Activated T-cell treated with anti-CD3 and anti-CD28 coated beads, Interleukin-2, amount 50 U/mL, for 24 hours (primary cell): ENCODE data around the gene KRTAP2-1.
"Not testable (repeated sequence)": the region's sequence is repeated elsewhere in the genome, so short reads cannot be mapped to it uniquely, and the experiment has no call there.

Experiments
- DNase-seq: peaks from one replicate; pipeline ENCODE4 v3.0.0-alpha.2; 2020
- H3K27ac Mint-ChIP-seq: 2 replicates; pipeline ENCODE4 v1.8.0; 2020; ENCODE audit warnings: mild to moderate bottlenecking, mixed read lengths
- H3K27me3 Mint-ChIP-seq: 2 replicates; pipeline ENCODE4 v1.8.0; 2020; ENCODE audit warnings: mixed read lengths
- H3K36me3 Mint-ChIP-seq: 2 replicates; pipeline ENCODE4 v1.8.0; 2020; ENCODE audit warnings: low read depth, mixed read lengths
- H3K4me1 Mint-ChIP-seq: 2 replicates; pipeline ENCODE4 v1.8.0; 2020; ENCODE audit warnings: low read depth, mixed read lengths
- H3K4me3 Mint-ChIP-seq: 2 replicates; pipeline ENCODE4 v1.8.0; 2020; ENCODE audit warnings: mild to moderate bottlenecking, moderate library complexity, mixed read lengths
- H3K9me3 Mint-ChIP-seq: 2 replicates; pipeline ENCODE4 v1.8.0; 2020; ENCODE audit warnings: mixed read lengths

The KRTAP2-1 gene

GRCh38 chr17:41009936-41010335 is 37.2 kb downstream of the KRTAP2-1 start:
- Mint-ChIP-seq H3K36me3 (no peaks in the 10 kb centered on the region), H3K4me1 (no peaks in the 10 kb centered on the region), H3K27ac (no peak overlapping the region), H3K4me3 (no peak overlapping the region), H3K27me3 (no peaks in the 10 kb centered on the region), H3K9me3 (no peaks in the 10 kb centered on the region)
- no peak for DNase-seq

- Mint-ChIP-seq H3K27ac (no peak overlapping the region), H3K27me3 (peaks cover 3% of the 10 kb centered on the region), H3K4me3 (no peak overlapping the region), H3K36me3 (no peaks in the 10 kb centered on the region), H3K4me1 (no peaks in the 10 kb centered on the region), H3K9me3 (no peaks in the 10 kb centered on the region)
- no peak for DNase-seq
These were observed 37.8 kb downstream of the KRTAP2-1 start for GRCh38 chr17:41009301-41009760.

GRCh38 chr17:41008811-41009210 is 38.3 kb downstream of the KRTAP2-1 start, which contains the start of gene KRTAP3-1:
Gene KRTAP3-1, minus strand, starts transcription at chr17:41009128. Its CDS starts 54 bp downstream, at chr17:41009074.
- Mint-ChIP-seq H3K36me3 (no peaks in the 10 kb centered on the region), H3K27me3 (peaks cover 7% of the 10 kb centered on the region), H3K4me3 (no peak within 1 kb of the TSS), H3K4me1 (no peaks in the 10 kb centered on the region), H3K27ac (no peak within 1 kb of the TSS), H3K9me3 (no peaks in the 10 kb centered on the region)
- DNase-seq, result no peak

GRCh38 chr17:41004397-41004796 is 42.7 kb downstream of the KRTAP2-1 start:
- Mint-ChIP-seq H3K4me1 (no peaks in the 10 kb centered on the region), H3K27me3 (peaks cover 35% of the 10 kb centered on the region), H3K36me3 (no peaks in the 10 kb centered on the region), H3K9me3 (no peaks in the 10 kb centered on the region), H3K27ac (no peak overlapping the region), H3K4me3 (no peak overlapping the region)
- DNase-seq, result no peak

GRCh38 chr17:41003926-41004325 is 43.2 kb downstream of the KRTAP2-1 start:
- H3K9me3 Mint-ChIP-seq, result no peaks in the 10 kb centered on the region
- no peaks in the 10 kb centered on the region for H3K36me3 Mint-ChIP-seq
- H3K27me3 Mint-ChIP-seq, result peaks cover 39% of the 10 kb centered on the region
- no peaks in the 10 kb centered on the region for H3K4me1 Mint-ChIP-seq
- no peak overlapping the region for H3K27ac Mint-ChIP-seq
- DNase-seq, result no peak
- H3K4me3 Mint-ChIP-seq, result no peak overlapping the region

GRCh38 chr17:41002814-41003213 is 44.3 kb downstream of the KRTAP2-1 start:
- H3K27ac Mint-ChIP-seq, result no peak overlapping the region
- H3K4me1 Mint-ChIP-seq, result no peaks in the 10 kb centered on the region
- no peaks in the 10 kb centered on the region for H3K36me3 Mint-ChIP-seq
- no peak for DNase-seq
- peaks cover 46% of the 10 kb centered on the region for H3K27me3 Mint-ChIP-seq
- no peaks in the 10 kb centered on the region for H3K9me3 Mint-ChIP-seq
- H3K4me3 Mint-ChIP-seq, result no peak overlapping the region

GRCh38 chr17:41001795-41002194 is 45.3 kb downstream of the KRTAP2-1 start:
- H3K36me3 Mint-ChIP-seq, result no peaks in the 10 kb centered on the region
- H3K4me3 Mint-ChIP-seq, result no peak overlapping the region
- no peaks in the 10 kb centered on the region for H3K4me1 Mint-ChIP-seq
- H3K9me3 Mint-ChIP-seq, result no peaks in the 10 kb centered on the region
- DNase-seq, result no peak
- no peak overlapping the region for H3K27ac Mint-ChIP-seq
- peaks cover 56% of the 10 kb centered on the region for H3K27me3 Mint-ChIP-seq

GRCh38 chr17:40999563-40999962 is 47.6 kb downstream of the KRTAP2-1 start, which contains the start of gene KRTAP3-2:
Gene KRTAP3-2, minus strand, starts transcription at chr17:40999906. Its CDS starts 53 bp downstream, at chr17:40999853.
- H3K36me3 Mint-ChIP-seq, DNase-seq, H3K4me1 Mint-ChIP-seq, H3K4me3 Mint-ChIP-seq, H3K9me3 Mint-ChIP-seq, H3K27ac Mint-ChIP-seq: not testable (repeated sequence)
- H3K27me3 Mint-ChIP-seq, result peaks cover 63% of the 10 kb centered on the region

- H3K27me3 Mint-ChIP-seq, result peaks cover 70% of the 10 kb centered on the region
- H3K4me1 Mint-ChIP-seq, result no peaks in the 10 kb centered on the region
- H3K4me3 Mint-ChIP-seq, result no peak overlapping the region
- DNase-seq, result no peak
- H3K27ac Mint-ChIP-seq, result no peak overlapping the region
- H3K36me3 Mint-ChIP-seq, result no peaks in the 10 kb centered on the region
- no peaks in the 10 kb centered on the region for H3K9me3 Mint-ChIP-seq
These were observed 49.8 kb downstream of the KRTAP2-1 start for GRCh38 chr17:40997361-40997760.

- no peaks in the 10 kb centered on the region for H3K4me1 Mint-ChIP-seq
- no peak overlapping the region for H3K4me3 Mint-ChIP-seq
- no peaks in the 10 kb centered on the region for H3K36me3 Mint-ChIP-seq
- no peak for DNase-seq
- peaks cover 69% of the 10 kb centered on the region for H3K27me3 Mint-ChIP-seq
- H3K9me3 Mint-ChIP-seq, result no peaks in the 10 kb centered on the region
- H3K27ac Mint-ChIP-seq, result no peak overlapping the region
These were observed 50.3 kb downstream of the KRTAP2-1 start for GRCh38 chr17:40996829-40997228.
